ENCODE results near the gene TPPP3.

Gene TPPP3

DNA sequence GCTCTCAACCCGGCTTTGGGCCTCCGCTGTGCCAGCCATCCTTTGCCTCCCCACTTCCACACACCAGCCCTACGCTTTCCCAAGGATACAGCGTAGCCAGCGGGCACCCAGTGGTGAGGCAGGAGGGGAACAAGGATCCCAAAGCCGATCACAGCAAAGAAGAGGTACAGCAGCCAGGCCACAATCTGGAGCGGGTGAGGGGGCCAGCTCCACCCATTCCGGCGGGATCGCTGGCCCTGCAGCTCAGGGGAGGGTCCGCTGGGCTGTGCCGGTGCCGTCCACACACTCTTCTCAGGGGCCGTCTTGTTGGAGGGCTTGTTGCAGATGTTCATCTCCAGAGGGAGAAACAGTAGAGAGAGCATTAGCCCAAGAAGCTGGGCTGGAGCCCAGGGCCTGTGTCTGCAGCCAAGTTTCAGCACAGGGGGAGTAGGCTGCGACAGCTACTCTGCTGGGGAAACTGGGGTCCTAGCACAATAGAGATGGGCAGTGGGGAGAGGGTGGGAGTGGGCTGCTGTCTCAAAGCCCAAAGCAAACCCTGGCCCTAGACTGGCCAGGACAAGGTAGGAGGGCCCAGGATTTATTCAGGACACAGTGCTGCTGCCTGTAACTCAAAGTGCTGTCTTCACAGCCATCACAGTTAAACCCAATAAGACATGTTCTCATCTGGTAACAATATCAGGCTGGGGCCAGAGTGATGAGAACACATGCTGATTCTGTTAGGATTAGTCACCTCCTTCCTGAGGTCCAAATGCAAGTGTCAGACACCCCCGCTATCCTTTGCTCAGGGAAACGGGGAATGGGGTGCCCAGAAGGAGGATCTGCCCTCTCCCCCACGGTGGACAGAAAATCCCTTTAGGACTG, 13.0 kb upstream of the TPPP3 start:
- DNase-seq (ENCODE audit: low spot score) = no peak
- TF ChIP-seq, protein P1, sequence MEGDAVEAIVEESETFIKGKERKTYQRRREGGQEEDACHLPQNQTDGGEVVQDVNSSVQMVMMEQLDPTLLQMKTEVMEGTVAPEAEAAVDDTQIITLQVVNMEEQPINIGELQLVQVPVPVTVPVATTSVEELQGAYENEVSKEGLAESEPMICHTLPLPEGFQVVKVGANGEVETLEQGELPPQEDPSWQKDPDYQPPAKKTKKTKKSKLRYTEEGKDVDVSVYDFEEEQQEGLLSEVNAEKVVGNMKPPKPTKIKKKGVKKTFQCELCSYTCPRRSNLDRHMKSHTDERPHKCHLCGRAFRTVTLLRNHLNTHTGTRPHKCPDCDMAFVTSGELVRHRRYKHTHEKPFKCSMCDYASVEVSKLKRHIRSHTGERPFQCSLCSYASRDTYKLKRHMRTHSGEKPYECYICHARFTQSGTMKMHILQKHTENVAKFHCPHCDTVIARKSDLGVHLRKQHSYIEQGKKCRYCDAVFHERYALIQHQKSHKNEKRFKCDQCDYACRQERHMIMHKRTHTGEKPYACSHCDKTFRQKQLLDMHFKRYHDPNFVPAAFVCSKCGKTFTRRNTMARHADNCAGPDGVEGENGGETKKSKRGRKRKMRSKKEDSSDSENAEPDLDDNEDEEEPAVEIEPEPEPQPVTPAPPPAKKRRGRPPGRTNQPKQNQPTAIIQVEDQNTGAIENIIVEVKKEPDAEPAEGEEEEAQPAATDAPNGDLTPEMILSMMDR (IDR thresholded peaks at IDR 0.05; ENCODE audit: borderline replicate concordance, control extremely low read depth, extremely low read depth, insufficient read depth, missing control alignments) = no peak
- in situ Hi-C loops (cut with MboI; ENCODE audit: low sequenced_read_pairs, unreplicated experiment) = loop anchor here (25.0 kb wide), 2 partner anchors 144 to 444 kb away; partner anchors contain the start of gene CES3

DNA sequence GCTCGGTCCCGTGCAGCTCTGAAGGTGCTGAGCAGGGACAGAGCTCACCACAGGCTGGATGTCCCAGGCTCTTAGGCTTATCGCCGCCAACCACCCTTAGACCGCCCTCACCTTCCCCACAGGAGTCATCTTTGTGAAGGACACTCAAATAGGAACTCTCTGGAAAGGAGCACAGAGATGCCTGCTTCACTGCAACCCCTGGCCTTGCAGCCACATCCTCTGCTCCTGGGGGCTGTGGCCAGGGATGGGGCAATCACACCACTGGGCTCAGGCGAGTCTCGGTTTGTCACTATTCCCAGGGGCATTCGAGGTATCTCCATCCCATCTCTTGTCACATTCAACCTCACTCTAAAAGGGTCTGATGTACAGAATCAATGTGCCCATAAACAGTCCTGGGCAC, 12.0 kb upstream of the TPPP3 start:
- in situ Hi-C loops (cut with MboI; ENCODE audit: low sequenced_read_pairs, unreplicated experiment) = loop anchor here (25.0 kb wide), 2 partner anchors 143 to 443 kb away; partner anchors contain the start of gene CES3
- DNase-seq (ENCODE audit: low spot score) = no peak
- TF ChIP-seq, protein P1 (IDR thresholded peaks at IDR 0.05; ENCODE audit: borderline replicate concordance, control extremely low read depth, extremely low read depth, insufficient read depth, missing control alignments) = no peak

DNA sequence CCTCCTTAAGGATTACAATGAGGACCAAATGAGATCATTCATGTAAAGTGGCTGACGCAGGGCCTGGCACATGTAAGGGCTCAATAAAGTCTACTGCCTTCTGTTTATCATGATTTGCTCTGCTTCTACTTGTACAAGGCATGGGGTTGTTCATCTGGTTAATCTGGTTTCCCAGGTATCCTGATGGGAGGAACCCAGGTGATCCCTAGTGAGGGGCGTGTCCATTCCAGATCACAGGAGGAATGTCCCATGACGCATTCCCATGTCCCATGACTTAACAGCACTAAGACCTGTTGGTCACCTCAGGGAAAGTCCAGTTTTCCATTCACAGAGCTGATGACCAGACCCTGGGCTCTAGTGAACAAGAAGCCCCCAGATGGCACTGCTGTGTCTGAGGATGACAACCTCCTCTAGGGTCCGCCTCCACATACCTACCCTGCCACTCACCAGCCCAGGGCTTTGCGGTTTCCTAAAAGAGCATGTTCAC, 11.5 kb upstream of the TPPP3 start:
- in situ Hi-C loops (cut with MboI; ENCODE audit: low sequenced_read_pairs, unreplicated experiment) = loop anchor here (25.0 kb wide), 2 partner anchors 142 to 442 kb away; partner anchors contain the start of gene CES3
- no peak for DNase-seq (ENCODE audit: low spot score)
- TF ChIP-seq, protein P1 (IDR thresholded peaks at IDR 0.05; ENCODE audit: borderline replicate concordance, control extremely low read depth, extremely low read depth, insufficient read depth, missing control alignments) = no peak

DNA sequence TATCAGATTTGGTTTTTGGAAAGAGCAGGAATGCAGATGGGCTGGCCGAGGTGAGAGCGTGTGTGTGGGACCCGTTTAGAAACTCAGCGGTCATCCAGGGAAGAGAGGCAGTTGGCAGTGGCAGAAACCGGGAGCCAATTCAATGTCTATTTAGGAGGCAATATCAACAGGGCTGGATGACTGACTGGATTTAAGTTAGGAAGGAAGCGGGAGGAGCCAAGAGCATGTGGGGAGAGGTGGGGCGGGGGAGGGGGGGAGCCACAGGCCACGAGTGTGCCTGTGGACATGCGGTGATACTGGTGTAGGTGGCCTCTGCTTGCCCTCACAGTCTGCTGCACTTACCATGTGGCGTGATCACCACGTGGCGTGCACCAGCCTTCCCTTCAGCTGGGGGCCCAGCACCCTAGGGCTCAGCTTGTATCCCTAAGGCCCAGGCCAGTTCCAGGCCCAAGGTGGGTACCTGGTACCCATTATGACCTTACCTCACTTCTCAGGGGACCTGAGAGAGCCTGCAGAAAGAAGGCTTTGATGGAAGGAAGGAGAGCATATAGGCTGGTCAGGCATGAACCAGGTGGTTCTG, 10.8 kb upstream of the TPPP3 start:
- TF ChIP-seq, protein P1 (IDR thresholded peaks at IDR 0.05; ENCODE audit: borderline replicate concordance, control extremely low read depth, extremely low read depth, insufficient read depth, missing control alignments) = no peak
- in situ Hi-C loops (cut with MboI; ENCODE audit: low sequenced_read_pairs, unreplicated experiment) = loop anchor here (25.0 kb wide), 2 partner anchors 142 to 442 kb away; partner anchors contain the start of gene CES3
- no peak for DNase-seq (ENCODE audit: low spot score)

DNA sequence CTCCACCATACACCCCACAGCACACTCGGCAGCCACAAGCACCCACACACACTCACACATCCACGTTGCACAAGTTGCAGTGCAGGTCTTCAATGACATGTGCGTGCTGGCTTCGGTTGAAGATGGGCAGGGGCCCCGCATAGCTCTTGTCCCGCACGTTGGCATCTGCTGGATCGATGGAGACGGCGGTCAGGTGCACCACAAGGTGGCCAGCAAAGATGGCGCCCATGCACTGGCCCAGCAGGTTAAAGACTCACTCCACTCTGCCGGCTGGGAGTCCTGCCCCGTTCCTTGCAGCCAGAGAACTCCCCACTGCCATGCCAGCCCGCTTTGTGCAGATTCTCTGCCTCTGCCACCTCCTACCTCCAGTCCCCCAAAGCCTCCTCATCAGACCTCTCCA, 7.6 kb upstream of the TPPP3 start:
- TF ChIP-seq, protein P1 (IDR thresholded peaks at IDR 0.05; ENCODE audit: borderline replicate concordance, control extremely low read depth, extremely low read depth, insufficient read depth, missing control alignments) = no peak
- no peak for DNase-seq (ENCODE audit: low spot score)
- in situ Hi-C loops (cut with MboI; ENCODE audit: low sequenced_read_pairs, unreplicated experiment) = loop anchor here (25.0 kb wide), 2 partner anchors 139 to 439 kb away; partner anchors contain the start of gene CES3

Measured in GM13976 (cell line).